HL-60 (cell line): ENCODE results near the gene KRTAP10-1.

Experiments
- POLR2AphosphoS5 ChIP-seq: IDR thresholded peaks from 2 replicates; pipeline ENCODE4 v1.6.1; 2012; ENCODE audit warnings: low read depth
- SPI1 ChIP-seq: IDR thresholded peaks from 2 replicates; pipeline ENCODE4 v1.6.1; 2012; ENCODE audit warnings: low read depth, mild to moderate bottlenecking, borderline replicate concordance
- TF ChIP-seq, protein P1 (sequence below): IDR thresholded peaks from one replicate; pipeline ENCODE4 v1.5.1; 2011; ENCODE audit warnings: low read length, control low read depth, inconsistent platforms; ENCODE audit not compliant: insufficient read depth
- TF ChIP-seq, protein P2 (sequence below): IDR thresholded peaks from 2 replicates; pipeline ENCODE4 v1.6.1; 2012; ENCODE audit warnings: low read depth; ENCODE audit not compliant: insufficient replicate concordance

GRCh38 chr21:44571844-44572782 is 32.1 kb upstream of the KRTAP10-1 start:
- TF ChIP-seq, protein P1, sequence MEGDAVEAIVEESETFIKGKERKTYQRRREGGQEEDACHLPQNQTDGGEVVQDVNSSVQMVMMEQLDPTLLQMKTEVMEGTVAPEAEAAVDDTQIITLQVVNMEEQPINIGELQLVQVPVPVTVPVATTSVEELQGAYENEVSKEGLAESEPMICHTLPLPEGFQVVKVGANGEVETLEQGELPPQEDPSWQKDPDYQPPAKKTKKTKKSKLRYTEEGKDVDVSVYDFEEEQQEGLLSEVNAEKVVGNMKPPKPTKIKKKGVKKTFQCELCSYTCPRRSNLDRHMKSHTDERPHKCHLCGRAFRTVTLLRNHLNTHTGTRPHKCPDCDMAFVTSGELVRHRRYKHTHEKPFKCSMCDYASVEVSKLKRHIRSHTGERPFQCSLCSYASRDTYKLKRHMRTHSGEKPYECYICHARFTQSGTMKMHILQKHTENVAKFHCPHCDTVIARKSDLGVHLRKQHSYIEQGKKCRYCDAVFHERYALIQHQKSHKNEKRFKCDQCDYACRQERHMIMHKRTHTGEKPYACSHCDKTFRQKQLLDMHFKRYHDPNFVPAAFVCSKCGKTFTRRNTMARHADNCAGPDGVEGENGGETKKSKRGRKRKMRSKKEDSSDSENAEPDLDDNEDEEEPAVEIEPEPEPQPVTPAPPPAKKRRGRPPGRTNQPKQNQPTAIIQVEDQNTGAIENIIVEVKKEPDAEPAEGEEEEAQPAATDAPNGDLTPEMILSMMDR: no peak
- TF ChIP-seq POLR2AphosphoS5: no peak
- TF ChIP-seq, protein P2, sequence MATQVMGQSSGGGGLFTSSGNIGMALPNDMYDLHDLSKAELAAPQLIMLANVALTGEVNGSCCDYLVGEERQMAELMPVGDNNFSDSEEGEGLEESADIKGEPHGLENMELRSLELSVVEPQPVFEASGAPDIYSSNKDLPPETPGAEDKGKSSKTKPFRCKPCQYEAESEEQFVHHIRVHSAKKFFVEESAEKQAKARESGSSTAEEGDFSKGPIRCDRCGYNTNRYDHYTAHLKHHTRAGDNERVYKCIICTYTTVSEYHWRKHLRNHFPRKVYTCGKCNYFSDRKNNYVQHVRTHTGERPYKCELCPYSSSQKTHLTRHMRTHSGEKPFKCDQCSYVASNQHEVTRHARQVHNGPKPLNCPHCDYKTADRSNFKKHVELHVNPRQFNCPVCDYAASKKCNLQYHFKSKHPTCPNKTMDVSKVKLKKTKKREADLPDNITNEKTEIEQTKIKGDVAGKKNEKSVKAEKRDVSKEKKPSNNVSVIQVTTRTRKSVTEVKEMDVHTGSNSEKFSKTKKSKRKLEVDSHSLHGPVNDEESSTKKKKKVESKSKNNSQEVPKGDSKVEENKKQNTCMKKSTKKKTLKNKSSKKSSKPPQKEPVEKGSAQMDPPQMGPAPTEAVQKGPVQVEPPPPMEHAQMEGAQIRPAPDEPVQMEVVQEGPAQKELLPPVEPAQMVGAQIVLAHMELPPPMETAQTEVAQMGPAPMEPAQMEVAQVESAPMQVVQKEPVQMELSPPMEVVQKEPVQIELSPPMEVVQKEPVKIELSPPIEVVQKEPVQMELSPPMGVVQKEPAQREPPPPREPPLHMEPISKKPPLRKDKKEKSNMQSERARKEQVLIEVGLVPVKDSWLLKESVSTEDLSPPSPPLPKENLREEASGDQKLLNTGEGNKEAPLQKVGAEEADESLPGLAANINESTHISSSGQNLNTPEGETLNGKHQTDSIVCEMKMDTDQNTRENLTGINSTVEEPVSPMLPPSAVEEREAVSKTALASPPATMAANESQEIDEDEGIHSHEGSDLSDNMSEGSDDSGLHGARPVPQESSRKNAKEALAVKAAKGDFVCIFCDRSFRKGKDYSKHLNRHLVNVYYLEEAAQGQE: no peak
- TF ChIP-seq SPI1: no peak
